Measurements from ENCODE around the gene CFAP54. TPM values are rescaled to one million over a fixed set of nuclear protein-coding genes. Genes with fewer than 3 reads are reported as not detected.

CFAP54 gene
- total and polyA plus RNA-seq, 2 of the 4 experiments (the other 2 are of a cell fraction), result 0.18 to 0.41 TPM

DNA sequence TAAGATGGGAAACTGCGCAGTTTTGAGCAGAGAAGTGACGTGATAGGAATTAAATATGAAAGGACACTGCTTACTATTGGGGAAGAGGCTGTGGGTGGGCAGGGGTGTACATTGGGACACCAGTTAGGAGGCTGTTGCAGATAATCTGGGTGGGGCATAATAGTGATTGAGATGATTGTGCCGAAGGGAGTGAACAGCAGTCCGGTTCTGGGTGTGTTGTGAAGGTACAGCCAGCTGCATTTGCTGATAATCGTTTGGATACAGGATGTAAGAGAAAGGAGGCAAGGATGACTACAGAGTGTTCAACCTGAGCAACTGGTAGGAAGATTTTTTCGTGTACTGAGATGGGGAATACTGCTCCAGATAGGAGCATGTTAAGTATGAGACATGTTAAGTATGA lies 212.5 kb downstream of the CFAP54 start:
- Histone ChIP-seq H3K18ac (ENCODE audit: low read depth, low read length) (no peak overlapping the region), H3K9me1 (ENCODE audit: insufficient read depth, low read length) (no peaks in the 10 kb centered on the region), H3K4ac (ENCODE audit: low read depth, low read length) (no peak overlapping the region), H3K4me3 (ENCODE audit: insufficient read depth, low read depth, low read length) (no peak overlapping the region), H3K4me2 (ENCODE audit: low read depth, low read length) (no peak overlapping the region), H3K79me1 (ENCODE audit: low read depth in 1 of 2, low read length in 2 of 2) (no peaks in the 10 kb centered on the region), H2AK5ac (ENCODE audit: low read depth, low read length) (no peak overlapping the region), H4K91ac (ENCODE audit: insufficient read depth, low read depth, low read length) (no peak overlapping the region), H4K5ac (ENCODE audit: low read depth, low read length) (no peak overlapping the region), H2AFZ (replicated peaks; ENCODE audit: low read length, poor library complexity) (no peak overlapping the region), H3K27ac (ENCODE audit: insufficient read depth, low read length) (no peak overlapping the region), H3K4me1 (ENCODE audit: control insufficient read depth, insufficient read depth, low read length) (no peaks in the 10 kb centered on the region), H3K14ac (replicated peaks; ENCODE audit: low read depth, low read length) (no peak overlapping the region), H3K9me3 (ENCODE audit: control insufficient read depth, insufficient read depth, low read length) (no peaks in the 10 kb centered on the region), H3K56ac (ENCODE audit: extremely low read depth, insufficient read depth, low read length) (no peak overlapping the region), H2BK15ac (ENCODE audit: low read depth, low read length) (no peak overlapping the region), H4K20me1 (ENCODE audit: insufficient read depth, low read length) (no peaks in the 10 kb centered on the region; the same call in 1 of the 2 replicates), H3K27me3 (ENCODE audit: control insufficient read depth, insufficient read depth, low read length) (no peaks in the 10 kb centered on the region), H2AK9ac (replicated peaks; ENCODE audit: low read depth, low read length, poor library complexity) (no peak overlapping the region), H2BK5ac (ENCODE audit: low read depth, low read length, poor library complexity, severe bottlenecking) (no peak overlapping the region), H4K8ac (ENCODE audit: low read depth in 2 of 2, low read length in 2 of 2) (no peak overlapping the region), H3K23ac (ENCODE audit: low read depth, low read length) (no peak overlapping the region), H2BK120ac (ENCODE audit: low read depth, low read length) (no peak overlapping the region), H3K36me3 (ENCODE audit: control insufficient read depth, insufficient read depth, low read length) (no peaks in the 10 kb centered on the region), H3K9ac (ENCODE audit: low read depth, low read length) (no peak overlapping the region), H2BK20ac (ENCODE audit: low read depth, low read length) (no peak overlapping the region)
- WGBS, 2 experiments (ENCODE audit: extremely low coverage in 2 of 2, insufficient read length in 1 of 2), result 53% methylated on average over 6 of the region's 6 CpGs; no CpG with 5 or more reads in 1 of the 2 experiments
- no TSS peak for BruUV-seq (replicated peaks)
- in situ Hi-C loops (cut with MboI; ENCODE audit: low sequenced_read_pairs), result no loop called here
- CTCF ChIA-PET, result interaction anchor here (1.8 kb wide), 1 partner anchor 9 kb away, joined by 5 read pairs; no protein-coding TSS in a partner anchor
- dilution Hi-C loops (cut with HindIII; ENCODE audit: low sequenced_read_pairs, unreplicated experiment), result no loop called here
- no peak for TF ChIP-seq NFE2L2 (IDR thresholded peaks at IDR 0.05; ENCODE audit: low read depth, low read length)
- TF ChIP-seq CHD1 (IDR thresholded peaks at IDR 0.05; ENCODE audit: low read depth, low read length), result no peak
- no peak for TF ChIP-seq RFX5 (IDR thresholded peaks at IDR 0.05; ENCODE audit: low read depth, low read length)
- no peak for TF ChIP-seq USF2 (IDR thresholded peaks at IDR 0.05; ENCODE audit: low read depth, low read length)
- TF ChIP-seq, protein P1, sequence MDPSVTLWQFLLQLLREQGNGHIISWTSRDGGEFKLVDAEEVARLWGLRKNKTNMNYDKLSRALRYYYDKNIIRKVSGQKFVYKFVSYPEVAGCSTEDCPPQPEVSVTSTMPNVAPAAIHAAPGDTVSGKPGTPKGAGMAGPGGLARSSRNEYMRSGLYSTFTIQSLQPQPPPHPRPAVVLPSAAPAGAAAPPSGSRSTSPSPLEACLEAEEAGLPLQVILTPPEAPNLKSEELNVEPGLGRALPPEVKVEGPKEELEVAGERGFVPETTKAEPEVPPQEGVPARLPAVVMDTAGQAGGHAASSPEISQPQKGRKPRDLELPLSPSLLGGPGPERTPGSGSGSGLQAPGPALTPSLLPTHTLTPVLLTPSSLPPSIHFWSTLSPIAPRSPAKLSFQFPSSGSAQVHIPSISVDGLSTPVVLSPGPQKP (IDR thresholded peaks at IDR 0.05; ENCODE audit: borderline replicate concordance, low read depth, low read length), result no peak
- no peak for TF ChIP-seq POLR2A (IDR thresholded peaks at IDR 0.05; ENCODE audit: low read depth, low read length)
- no peak for TF ChIP-seq RAD21 (IDR thresholded peaks at IDR 0.05; ENCODE audit: low read length)
- TF ChIP-seq, protein P2, sequence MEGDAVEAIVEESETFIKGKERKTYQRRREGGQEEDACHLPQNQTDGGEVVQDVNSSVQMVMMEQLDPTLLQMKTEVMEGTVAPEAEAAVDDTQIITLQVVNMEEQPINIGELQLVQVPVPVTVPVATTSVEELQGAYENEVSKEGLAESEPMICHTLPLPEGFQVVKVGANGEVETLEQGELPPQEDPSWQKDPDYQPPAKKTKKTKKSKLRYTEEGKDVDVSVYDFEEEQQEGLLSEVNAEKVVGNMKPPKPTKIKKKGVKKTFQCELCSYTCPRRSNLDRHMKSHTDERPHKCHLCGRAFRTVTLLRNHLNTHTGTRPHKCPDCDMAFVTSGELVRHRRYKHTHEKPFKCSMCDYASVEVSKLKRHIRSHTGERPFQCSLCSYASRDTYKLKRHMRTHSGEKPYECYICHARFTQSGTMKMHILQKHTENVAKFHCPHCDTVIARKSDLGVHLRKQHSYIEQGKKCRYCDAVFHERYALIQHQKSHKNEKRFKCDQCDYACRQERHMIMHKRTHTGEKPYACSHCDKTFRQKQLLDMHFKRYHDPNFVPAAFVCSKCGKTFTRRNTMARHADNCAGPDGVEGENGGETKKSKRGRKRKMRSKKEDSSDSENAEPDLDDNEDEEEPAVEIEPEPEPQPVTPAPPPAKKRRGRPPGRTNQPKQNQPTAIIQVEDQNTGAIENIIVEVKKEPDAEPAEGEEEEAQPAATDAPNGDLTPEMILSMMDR (conservative IDR thresholded peaks at IDR 0.05; ENCODE audit: low read depth, low read length), result no peak
- TF ChIP-seq SMC3 (IDR thresholded peaks at IDR 0.05; ENCODE audit: low read depth, low read length), result no peak
- TF ChIP-seq MAZ (IDR thresholded peaks at IDR 0.05; ENCODE audit: borderline replicate concordance, low read depth, low read length), result no peak
- TF ChIP-seq RCOR1 (IDR thresholded peaks at IDR 0.05; ENCODE audit: insufficient replicate concordance, low read length), result no peak
- no peak for TF ChIP-seq MXI1 (IDR thresholded peaks at IDR 0.05; ENCODE audit: borderline replicate concordance, low read depth, low read length)
- no peak for TF ChIP-seq CEBPB (IDR thresholded peaks at IDR 0.05; ENCODE audit: low read depth, low read length)
- no peak for TF ChIP-seq BHLHE40 (IDR thresholded peaks at IDR 0.05; ENCODE audit: low read depth, low read length)
- no peak for TF ChIP-seq FOS (IDR thresholded peaks at IDR 0.05; ENCODE audit: low read depth, low read length)
- TF ChIP-seq MAFK (IDR thresholded peaks at IDR 0.05; ENCODE audit: low read depth, low read length), result no peak
- intact Hi-C loops (cut with micrococcal nuclease), result no loop called here
- no peak for DNase-seq
- ATAC-seq (ENCODE audit: low read depth), result no peak
- POLR2A ChIA-PET (ENCODE audit: unreplicated experiment), result no interaction called here

Data from IMR-90 (cell line).